DND-41 (cell line): Measurements from ENCODE around the gene TFEB.

Experiments
- EZH2 ChIP-seq: IDR thresholded peaks from 3 replicates; pipeline ENCODE4 v1.6.1; 2012; ENCODE audit warnings: borderline replicate concordance, low read depth, mild to moderate bottlenecking, moderate library complexity, low read length, inconsistent platforms; ENCODE audit not compliant: severe bottlenecking
- TF ChIP-seq, protein P1 (sequence below): IDR thresholded peaks from 2 replicates; pipeline ENCODE4 v1.5.1; 2012; ENCODE audit warnings: borderline replicate concordance, low read length, moderate library complexity, mild to moderate bottlenecking; ENCODE audit not compliant: poor library complexity, severe bottlenecking; ENCODE audit errors: extremely low read depth

DNA sequence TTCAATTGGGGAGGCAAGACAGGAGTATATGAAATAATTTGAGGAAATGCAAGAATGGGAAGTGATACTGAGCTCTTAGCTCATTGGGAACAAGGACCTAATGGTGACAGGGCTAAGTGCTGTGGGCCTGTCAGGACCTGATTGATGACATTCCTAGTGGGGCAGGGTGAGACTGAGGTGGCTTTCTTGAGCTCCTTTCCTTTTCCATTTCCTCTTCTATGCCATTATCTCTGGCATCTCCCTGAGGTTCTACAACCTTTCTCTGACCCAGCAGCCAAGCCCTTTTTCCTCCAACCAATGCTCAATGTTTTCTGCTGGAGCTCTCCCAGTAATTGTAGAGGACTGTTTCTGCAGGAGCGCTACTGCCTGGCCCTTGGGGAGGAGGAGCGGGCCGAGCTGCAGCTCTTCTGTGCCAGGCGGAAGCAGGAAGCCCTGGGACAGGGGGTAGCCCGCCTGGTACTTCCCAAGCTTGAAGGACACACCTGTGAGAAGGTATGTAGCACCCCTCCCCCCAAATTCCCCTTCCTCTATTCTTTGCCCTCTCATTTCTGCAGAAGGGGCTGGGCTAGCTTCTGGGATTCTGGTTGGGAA lies 49.3 kb upstream of the TFEB start:
- TF ChIP-seq, protein P1, sequence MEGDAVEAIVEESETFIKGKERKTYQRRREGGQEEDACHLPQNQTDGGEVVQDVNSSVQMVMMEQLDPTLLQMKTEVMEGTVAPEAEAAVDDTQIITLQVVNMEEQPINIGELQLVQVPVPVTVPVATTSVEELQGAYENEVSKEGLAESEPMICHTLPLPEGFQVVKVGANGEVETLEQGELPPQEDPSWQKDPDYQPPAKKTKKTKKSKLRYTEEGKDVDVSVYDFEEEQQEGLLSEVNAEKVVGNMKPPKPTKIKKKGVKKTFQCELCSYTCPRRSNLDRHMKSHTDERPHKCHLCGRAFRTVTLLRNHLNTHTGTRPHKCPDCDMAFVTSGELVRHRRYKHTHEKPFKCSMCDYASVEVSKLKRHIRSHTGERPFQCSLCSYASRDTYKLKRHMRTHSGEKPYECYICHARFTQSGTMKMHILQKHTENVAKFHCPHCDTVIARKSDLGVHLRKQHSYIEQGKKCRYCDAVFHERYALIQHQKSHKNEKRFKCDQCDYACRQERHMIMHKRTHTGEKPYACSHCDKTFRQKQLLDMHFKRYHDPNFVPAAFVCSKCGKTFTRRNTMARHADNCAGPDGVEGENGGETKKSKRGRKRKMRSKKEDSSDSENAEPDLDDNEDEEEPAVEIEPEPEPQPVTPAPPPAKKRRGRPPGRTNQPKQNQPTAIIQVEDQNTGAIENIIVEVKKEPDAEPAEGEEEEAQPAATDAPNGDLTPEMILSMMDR = no peak
- no peak for TF ChIP-seq EZH2
